ENCODE data around the gene MYBL2. TPM values are rescaled to one million over a fixed set of nuclear protein-coding genes. Genes with fewer than 3 reads are reported as not detected.

The MYBL2 gene
- polyA plus RNA-seq, 1 of the 3 experiments (the other 2 are of a cell fraction): 9.7 TPM

DNA sequence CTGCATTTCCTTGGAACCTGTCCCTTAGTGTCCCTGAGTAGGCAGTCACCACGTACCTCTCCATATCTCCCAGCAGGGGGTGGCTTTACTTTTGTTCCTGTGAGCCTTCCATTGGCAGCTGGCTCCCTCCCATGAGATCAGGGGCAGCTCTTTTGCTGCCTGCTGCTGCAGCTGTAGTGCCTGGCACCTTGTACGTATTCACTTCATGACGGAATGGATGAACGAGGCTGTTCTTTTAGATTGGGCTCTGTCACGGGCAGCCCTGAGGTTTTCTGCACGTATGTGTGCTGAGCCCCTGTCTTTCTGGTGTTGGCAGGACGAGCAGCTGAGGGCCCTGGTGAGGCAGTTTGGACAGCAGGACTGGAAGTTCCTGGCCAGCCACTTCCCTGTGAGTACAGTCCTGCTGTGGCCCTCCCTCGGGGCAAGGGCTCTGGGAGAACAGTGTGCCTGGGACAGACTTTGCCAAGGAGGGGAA lies 14.6 kb downstream of the MYBL2 start:
- Histone ChIP-seq H3K9me2 (no peaks in the 10 kb centered on the region), H3K9ac (no peak overlapping the region), H3K4me1 (ENCODE audit: control insufficient read depth in 1 of 2, insufficient read depth in 2 of 2, low read depth in 1 of 2, low read length in 1 of 2) (no peaks in the 10 kb centered on the region), H3F3A (replicated peaks; ENCODE audit: insufficient read depth) (no peaks in the 10 kb centered on the region), H4K20me1 (ENCODE audit: insufficient read depth) (no peaks in the 10 kb centered on the region), H3K4me3 (ENCODE audit: low read depth in 2 of 2, low read length in 1 of 2) (no peak overlapping the region), H3K79me2 (ENCODE audit: insufficient read depth) (peaks cover 8% of the 10 kb centered on the region; the same call in 1 of the 2 replicates), H3K9me3 (no peaks in the 10 kb centered on the region), H3K27me3 (ENCODE audit: insufficient read depth) (no peaks in the 10 kb centered on the region), H3K36me3 (replicated peaks in 1 of 2; ENCODE audit: control insufficient read depth in 1 of 2, insufficient read depth in 2 of 2, low read length in 1 of 2) (no peaks in the 10 kb centered on the region), H3K27ac (ENCODE audit: low read depth in 2 of 2, low read length in 1 of 2) (no peak overlapping the region), H2AFZ (ENCODE audit: low read depth) (no peak overlapping the region), H3K4me2 (no peak overlapping the region)
- ChIA-PET CTCF (interaction anchor here (1.0 to 5.3 kb wide), 2 partner anchors 11 to 233 kb away, joined by 3 to 29 read pairs; no protein-coding TSS in a partner anchor), POLR2A (no interaction called here)
- TF ChIP-seq CTCF (IDR thresholded peaks at IDR 0.05) (peak; percentile 26; the same call in 1 of the 2 replicates), PBX3 (IDR thresholded peaks at IDR 0.05) (no peak)
- 96% methylated on average over 6 of the region's 8 CpGs for WGBS (ENCODE audit: low lambda C conversion rate)
- DNase-seq: no peak

DNA sequence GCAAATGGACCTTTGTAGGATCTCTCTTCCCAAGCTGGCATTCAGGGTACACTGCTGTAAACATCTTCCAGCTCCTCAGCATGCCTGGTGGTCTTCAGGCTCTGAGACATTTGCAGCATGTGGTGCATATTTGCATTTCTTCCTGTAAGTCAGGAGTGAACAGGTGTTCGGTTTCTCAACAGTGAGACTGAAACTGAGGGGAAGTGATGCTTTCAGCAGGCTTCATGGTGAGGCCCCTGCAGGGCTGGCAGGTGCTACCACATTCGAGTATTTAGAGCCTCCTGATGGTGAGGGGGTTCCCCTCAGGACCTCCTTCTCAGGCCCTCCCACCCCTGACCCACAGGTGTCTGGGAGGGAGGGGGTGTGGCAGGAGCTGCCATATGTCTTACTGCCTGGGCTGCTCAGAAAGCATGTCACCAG lies 15.1 kb downstream of the MYBL2 start:
- WGBS (ENCODE audit: low lambda C conversion rate): 71% methylated on average over 2 of the region's 2 CpGs
- ChIA-PET CTCF (interaction anchor here (5.3 kb wide), 1 partner anchor 11 kb away, joined by 29 read pairs; no protein-coding TSS in a partner anchor), POLR2A (no interaction called here)
- H4K20me1 ChIP-seq (ENCODE audit: insufficient read depth): no peaks in the 10 kb centered on the region
- no peaks in the 10 kb centered on the region for H3K27me3 ChIP-seq (ENCODE audit: insufficient read depth)
- H3K4me1 ChIP-seq (ENCODE audit: control insufficient read depth in 1 of 2, insufficient read depth in 2 of 2, low read depth in 1 of 2, low read length in 1 of 2): no peaks in the 10 kb centered on the region
- H3K36me3 ChIP-seq (replicated peaks in 1 of 2; ENCODE audit: control insufficient read depth in 1 of 2, insufficient read depth in 2 of 2, low read length in 1 of 2): no peaks in the 10 kb centered on the region
- no peaks in the 10 kb centered on the region for H3F3A ChIP-seq (replicated peaks; ENCODE audit: insufficient read depth)
- no peaks in the 10 kb centered on the region for H3K9me3 ChIP-seq
- H3K79me2 ChIP-seq (ENCODE audit: insufficient read depth): peaks cover 3% of the 10 kb centered on the region; the same call in 1 of the 2 replicates
- no peak overlapping the region for H3K27ac ChIP-seq (ENCODE audit: low read depth in 2 of 2, low read length in 1 of 2)
- no peak for DNase-seq
- H3K9me2 ChIP-seq: no peaks in the 10 kb centered on the region
- no peak overlapping the region for H3K4me2 ChIP-seq
- no peak overlapping the region for H3K4me3 ChIP-seq (ENCODE audit: low read depth in 2 of 2, low read length in 1 of 2)
- no peak overlapping the region for H2AFZ ChIP-seq (ENCODE audit: low read depth)
- no peak overlapping the region for H3K9ac ChIP-seq
- no peak for TF ChIP-seq FOXM1 (IDR thresholded peaks at IDR 0.05; ENCODE audit: low read depth)
- TF ChIP-seq USF1 (IDR thresholded peaks at IDR 0.05; ENCODE audit: borderline replicate concordance, low read depth): no peak
- TF ChIP-seq EP300 (IDR thresholded peaks at IDR 0.05; ENCODE audit: borderline replicate concordance in 1 of 2, low read depth in 1 of 2, low read length in 1 of 2): no peak
- TF ChIP-seq TAF1 (IDR thresholded peaks at IDR 0.05; ENCODE audit: borderline replicate concordance, low read depth, low read length): no peak
- no peak for TF ChIP-seq JUND (IDR thresholded peaks at IDR 0.05)
- no peak for TF ChIP-seq NRF1 (IDR thresholded peaks at IDR 0.05; ENCODE audit: low read depth, low read length)
- no peak for TF ChIP-seq TCF12 (IDR thresholded peaks at IDR 0.05)
- no peak for TF ChIP-seq RXRA (IDR thresholded peaks at IDR 0.05; ENCODE audit: borderline replicate concordance, low read depth)
- no peak for TF ChIP-seq SMC3 (IDR thresholded peaks at IDR 0.05; ENCODE audit: low read depth, low read length)
- no peak for TF ChIP-seq CTCF (IDR thresholded peaks at IDR 0.05)
- TF ChIP-seq MXI1 (IDR thresholded peaks at IDR 0.05; ENCODE audit: low read depth, low read length): no peak
- no peak for TF ChIP-seq MAX (IDR thresholded peaks at IDR 0.05; ENCODE audit: low read depth)
- TF ChIP-seq RAD21 (IDR thresholded peaks at IDR 0.05; ENCODE audit: low read length): no peak
- no peak for TF ChIP-seq EZH2phosphoT487 (IDR thresholded peaks at IDR 0.05; ENCODE audit: borderline replicate concordance, low read depth)
- no peak for TF ChIP-seq SIN3A (IDR thresholded peaks at IDR 0.05; ENCODE audit: borderline replicate concordance, low read depth, low read length)
- TF ChIP-seq, protein P1, sequence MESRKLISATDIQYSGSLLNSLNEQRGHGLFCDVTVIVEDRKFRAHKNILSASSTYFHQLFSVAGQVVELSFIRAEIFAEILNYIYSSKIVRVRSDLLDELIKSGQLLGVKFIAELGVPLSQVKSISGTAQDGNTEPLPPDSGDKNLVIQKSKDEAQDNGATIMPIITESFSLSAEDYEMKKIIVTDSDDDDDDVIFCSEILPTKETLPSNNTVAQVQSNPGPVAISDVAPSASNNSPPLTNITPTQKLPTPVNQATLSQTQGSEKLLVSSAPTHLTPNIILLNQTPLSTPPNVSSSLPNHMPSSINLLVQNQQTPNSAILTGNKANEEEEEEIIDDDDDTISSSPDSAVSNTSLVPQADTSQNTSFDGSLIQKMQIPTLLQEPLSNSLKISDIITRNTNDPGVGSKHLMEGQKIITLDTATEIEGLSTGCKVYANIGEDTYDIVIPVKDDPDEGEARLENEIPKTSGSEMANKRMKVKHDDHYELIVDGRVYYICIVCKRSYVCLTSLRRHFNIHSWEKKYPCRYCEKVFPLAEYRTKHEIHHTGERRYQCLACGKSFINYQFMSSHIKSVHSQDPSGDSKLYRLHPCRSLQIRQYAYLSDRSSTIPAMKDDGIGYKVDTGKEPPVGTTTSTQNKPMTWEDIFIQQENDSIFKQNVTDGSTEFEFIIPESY (IDR thresholded peaks at IDR 0.05; ENCODE audit: borderline replicate concordance, low read depth): no peak
- no peak for TF ChIP-seq FOXJ3 (CRISPR knock-in tag; IDR thresholded peaks at IDR 0.05)

Data from SK-N-SH (cell line).